GM12878 (cell line): Measurements from ENCODE around the gene SIL1. TPM values are rescaled to one million over a fixed set of nuclear protein-coding genes. Genes with fewer than 3 reads are reported as not detected.

Experiments used
- ATAC-seq: fragments of 200-7000 bp; cut with Tn5 transposase; 3 replicates; pipeline ENCODE4 v1.9.1; 2020; ENCODE audit warnings: mild to moderate bottlenecking, moderate library complexity
- BruUV-seq: library from RNA; stranded (reverse); fragments of 400-500 nt; replicated peaks from 2 replicates; lab custom pipeline; 2021; lab: Mats Ljungman, UMichigan
- CTCF ChIA-PET: fragments of 300-600 bp; sonication (Branson Sonifier 250); formaldehyde crosslinking; extraction: SDS; loops from one replicate; lab custom pipeline; 2021; ENCODE audit warnings: inconsistent platforms; lab: Yijun Ruan, JAX
- POLR2A ChIA-PET: fragments of 350-600 bp; formaldehyde crosslinking; extraction: SDS; loops from one replicate; lab custom pipeline; 2021; ENCODE audit warnings: inconsistent platforms; lab: Charles Lee
- RAD21 ChIA-PET: fragments of 300-600 bp; sonication (Branson Sonifier 250); formaldehyde crosslinking; loops from one replicate; lab custom pipeline; 2023; ENCODE audit warnings: antibody characterized with exemption; ENCODE audit not compliant: unreplicated experiment; lab: Charles Lee
- SMC1A ChIA-PET: fragments of 300-600 bp; sonication (Branson Sonifier 250); formaldehyde crosslinking; loops from one replicate; lab custom pipeline; 2023; ENCODE audit not compliant: unreplicated experiment, uncharacterized antibody; lab: Charles Lee
- DNase-seq: peaks from one replicate; pipeline ENCODE4 v3.0.0-alpha.2; 2011; ENCODE audit warnings: low read depth, low spot score
- FAIRE-seq: peaks from 3 replicates; lab custom pipeline; 2011; peaks lifted over from hg19 to GRCh38; lab: Jason Lieb, UNC
- H2AFZ ChIP-seq: 2 replicates; pipeline ENCODE4 v1.6.0; 2011; ENCODE audit warnings: low read depth, low read length, control low read depth; ENCODE audit not compliant: control insufficient read depth
- H3K27ac ChIP-seq: 2 replicates; pipeline ENCODE4 v1.5.1; 2011; ENCODE audit warnings: control low read depth; ENCODE audit not compliant: control insufficient read depth, insufficient read depth
- H3K27me3 ChIP-seq, 2 experiments: replicated peaks in 1 of 2; 2 replicates each; pipeline versions ENCODE4 v1.6.0 to v1.6.1; 2011; ENCODE audit warnings: low read length in 1 of 2; ENCODE audit not compliant: control insufficient read depth in 2 of 2, insufficient read depth in 2 of 2
- H3K36me3 ChIP-seq, 2 experiments: 2 replicates each; pipeline ENCODE4 v1.5.1; 2011; ENCODE audit warnings: low read length in 1 of 2; ENCODE audit not compliant: control insufficient read depth in 2 of 2, insufficient read depth in 2 of 2
- H3K4me1 ChIP-seq: 2 replicates; pipeline ENCODE4 v1.6.1; 2011; ENCODE audit warnings: mild to moderate bottlenecking, low read length, moderate library complexity, mixed read lengths; ENCODE audit not compliant: control insufficient read depth, insufficient read depth
- H3K4me2 ChIP-seq: 2 replicates; pipeline ENCODE4 v1.6.0; 2011; ENCODE audit warnings: control low read depth; ENCODE audit not compliant: control insufficient read depth, insufficient read depth
- H3K4me3 ChIP-seq: fragments of 200-600 bp; sonication (generic); 2 replicates; pipeline ENCODE4 v1.5.1; 2016
- H3K79me2 ChIP-seq: 2 replicates; pipeline ENCODE4 v1.6.0; 2011; ENCODE audit warnings: low read length; ENCODE audit not compliant: control insufficient read depth, insufficient read depth
- H3K9ac ChIP-seq: 2 replicates; pipeline ENCODE4 v1.8.0; 2011; ENCODE audit warnings: low read length, control low read depth, mixed read lengths; ENCODE audit not compliant: control insufficient read depth, insufficient read depth
- H3K9me3 ChIP-seq: replicated peaks from 3 replicates; pipeline ENCODE4 v1.5.1; 2011; ENCODE audit warnings: mild to moderate bottlenecking, low read length; ENCODE audit not compliant: control insufficient read depth, insufficient read depth
- H4K20me1 ChIP-seq: 2 replicates; pipeline ENCODE4 v1.6.0; 2011; ENCODE audit not compliant: control insufficient read depth, insufficient read depth
- HSF1 ChIP-seq: fragments of 150-350 bp; IDR thresholded peaks from 2 replicates; pipeline ENCODE4 v1.6.1; 2014; ENCODE audit warnings: mild to moderate bottlenecking, low read depth, low read length
- PAX5 ChIP-seq: IDR thresholded peaks from 2 replicates; pipeline ENCODE4 v1.6.1; 2011; ENCODE audit warnings: low read depth, low read length, borderline replicate concordance
- POLR2A ChIP-seq: IDR thresholded peaks from 2 replicates; pipeline ENCODE4 v1.6.1; 2011; ENCODE audit warnings: low read depth, mild to moderate bottlenecking, low read length
- TAF1 ChIP-seq: IDR thresholded peaks from 2 replicates; pipeline ENCODE4 v1.6.1; 2011; ENCODE audit warnings: mild to moderate bottlenecking, low read depth, low read length, borderline replicate concordance
- ZNF24 ChIP-seq: fragments of 450-650 bp; IDR thresholded peaks from 2 replicates; pipeline ENCODE4 v1.6.1; 2017; ENCODE audit warnings: antibody characterized with exemption, mild to moderate bottlenecking
- WGBS: methylation state at CpG from one replicate; pipeline ENCODE4 v1.1.6; 2016; ENCODE audit warnings: low lambda C conversion rate; ENCODE audit not compliant: insufficient replicate concordance, insufficient coverage; ENCODE audit errors: missing lambda C conversion rate; 5-methylcytosine and 5-hydroxymethylcytosine counted together
- in situ Hi-C: fragments of 300-500 bp; cut with MboI; formaldehyde crosslinking; loops from 9 replicates; pipeline ENCODE4 v1.14.3; 2018; ENCODE audit warnings: mixed read lengths
- intact Hi-C: fragments of 100-400 bp; cut with micrococcal nuclease; formaldehyde crosslinking; loops from one replicate; pipeline ENCODE4 v1.14.2; 2022; ENCODE audit not compliant: unreplicated experiment
- polyA plus RNA-seq, 11 experiments: library from polyadenylated mRNA; depleted of rRNA in 4 of 11; unstranded in 6 of 11; stranded (reverse) in 5 of 11; fragments of >200 nt; fragmentation: Nextera tagmentation in 4 of 11; fragmentation: Illumina TruSeq in 1 of 11; extraction: Ambion mirVana in 4 of 11; extraction: Trizol in 1 of 11; gene quantifications; 1 replicate in 1 of 11; 2 replicates in 10 of 11; pipeline versions ENCODE4 v1.2.1 to v1.2.3, GENCODE V29; 2011 to 2016; ENCODE audit warnings: inconsistent platforms in 2 of 11, missing spikeins in 2 of 11, low read depth in 1 of 11
- total RNA-seq, 4 experiments: library from RNA; depleted of rRNA in 3 of 4; stranded (reverse); fragments of >200 nt in 3 of 4; fragmentation: Illumina TruSeq in 1 of 4; extraction: Trizol in 1 of 4; gene quantifications; 2 replicates each; pipeline versions ENCODE4 v1.2.1 to v1.2.3, GENCODE V29; 2013 to 2021
- TF ChIP-seq, protein P1 (sequence below): IDR thresholded peaks from 2 replicates; pipeline ENCODE4 v1.6.1; 2011; ENCODE audit warnings: borderline replicate concordance, low read depth, mild to moderate bottlenecking, moderate library complexity, low read length; ENCODE audit not compliant: insufficient read depth, poor library complexity, severe bottlenecking
- TF ChIP-seq, protein P2 (sequence below): fragments of 450-650 bp; IDR thresholded peaks from 2 replicates; pipeline ENCODE4 v1.6.1; 2017; ENCODE audit warnings: antibody characterized with exemption, mild to moderate bottlenecking, moderate library complexity

The SIL1 gene
- total and polyA plus RNA-seq, 10 of the 15 experiments (the other 5 are each of a cell fraction or from before 2014, with no cell fraction given): 4.1 to 49.8 (median 29.4) TPM

DNA sequence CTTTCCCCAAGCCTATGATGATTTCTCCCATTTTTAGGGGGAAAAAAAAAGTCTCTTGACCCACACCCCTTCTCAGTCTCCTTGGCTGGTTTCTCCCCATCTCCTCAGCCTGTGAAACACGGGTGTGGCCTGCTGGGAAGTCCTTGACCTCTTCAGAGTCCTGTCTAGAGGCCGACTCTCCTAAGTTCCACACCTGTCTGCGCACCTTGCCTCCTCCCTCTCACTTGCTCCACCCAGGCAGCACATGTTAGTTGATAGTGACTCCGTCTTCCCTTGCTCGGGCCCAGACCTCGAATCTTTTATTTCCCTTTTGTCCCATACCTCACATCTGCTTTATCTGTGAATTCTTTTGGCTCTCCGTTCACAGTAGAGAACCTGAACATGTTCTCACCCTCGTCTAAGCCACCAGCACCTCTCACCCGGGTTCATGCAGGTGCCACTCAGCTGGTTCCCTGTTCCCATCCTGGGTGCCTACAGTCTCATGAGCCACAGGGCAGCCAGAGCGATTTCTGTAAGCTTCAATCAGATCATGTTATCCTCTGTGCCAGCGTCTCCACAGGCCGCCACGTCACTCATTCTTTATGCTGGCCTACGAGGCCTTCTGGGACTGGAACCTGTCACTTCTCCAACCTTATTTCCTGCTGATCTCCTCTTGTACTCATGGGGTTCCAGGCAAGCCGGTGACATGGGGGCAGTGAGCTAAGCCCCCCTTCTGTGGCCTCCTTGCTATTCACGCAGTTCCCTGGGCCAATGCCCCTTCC lies 271.3 kb downstream of the SIL1 start (continued):
- TF ChIP-seq, protein P1, sequence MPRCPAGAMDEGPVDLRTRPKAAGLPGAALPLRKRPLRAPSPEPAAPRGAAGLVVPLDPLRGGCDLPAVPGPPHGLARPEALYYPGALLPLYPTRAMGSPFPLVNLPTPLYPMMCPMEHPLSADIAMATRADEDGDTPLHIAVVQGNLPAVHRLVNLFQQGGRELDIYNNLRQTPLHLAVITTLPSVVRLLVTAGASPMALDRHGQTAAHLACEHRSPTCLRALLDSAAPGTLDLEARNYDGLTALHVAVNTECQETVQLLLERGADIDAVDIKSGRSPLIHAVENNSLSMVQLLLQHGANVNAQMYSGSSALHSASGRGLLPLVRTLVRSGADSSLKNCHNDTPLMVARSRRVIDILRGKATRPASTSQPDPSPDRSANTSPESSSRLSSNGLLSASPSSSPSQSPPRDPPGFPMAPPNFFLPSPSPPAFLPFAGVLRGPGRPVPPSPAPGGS: no peak

DNA sequence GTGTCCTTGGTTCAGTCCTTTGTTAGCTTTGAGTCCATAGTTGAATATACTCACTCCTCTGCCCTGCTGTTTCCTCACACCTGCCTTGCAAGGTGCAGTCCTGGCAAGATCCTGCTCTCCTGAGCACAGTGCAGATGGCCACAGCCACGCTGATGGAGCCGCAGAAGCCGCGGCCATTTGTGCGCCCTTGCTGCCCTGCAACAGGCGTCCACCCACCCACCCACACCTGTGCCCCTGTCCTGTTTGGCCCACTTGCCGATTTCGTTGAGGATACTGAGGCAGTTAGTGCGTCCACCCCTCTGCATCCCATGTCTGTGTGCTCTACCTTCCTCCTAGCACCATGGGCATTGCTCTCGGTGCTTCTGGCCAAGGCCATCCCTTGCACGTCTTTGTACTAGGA lies 271.9 kb downstream of the SIL1 start:
- Histone ChIP-seq H3K27me3 (no peaks in the 10 kb centered on the region), H3K4me1 (no peaks in the 10 kb centered on the region), H3K79me2 (no peaks in the 10 kb centered on the region), H3K4me2 (no peak overlapping the region), H3K27ac (no peak overlapping the region), H3K9me3 (no peaks in the 10 kb centered on the region), H3K36me3 (peaks cover 15 to 16% of the 10 kb centered on the region in 2 experiments), H3K9ac (no peak overlapping the region), H2AFZ (no peak overlapping the region), H3K4me3 (no peak overlapping the region), H4K20me1 (no peaks in the 10 kb centered on the region)
- TF ChIP-seq, protein P2, sequence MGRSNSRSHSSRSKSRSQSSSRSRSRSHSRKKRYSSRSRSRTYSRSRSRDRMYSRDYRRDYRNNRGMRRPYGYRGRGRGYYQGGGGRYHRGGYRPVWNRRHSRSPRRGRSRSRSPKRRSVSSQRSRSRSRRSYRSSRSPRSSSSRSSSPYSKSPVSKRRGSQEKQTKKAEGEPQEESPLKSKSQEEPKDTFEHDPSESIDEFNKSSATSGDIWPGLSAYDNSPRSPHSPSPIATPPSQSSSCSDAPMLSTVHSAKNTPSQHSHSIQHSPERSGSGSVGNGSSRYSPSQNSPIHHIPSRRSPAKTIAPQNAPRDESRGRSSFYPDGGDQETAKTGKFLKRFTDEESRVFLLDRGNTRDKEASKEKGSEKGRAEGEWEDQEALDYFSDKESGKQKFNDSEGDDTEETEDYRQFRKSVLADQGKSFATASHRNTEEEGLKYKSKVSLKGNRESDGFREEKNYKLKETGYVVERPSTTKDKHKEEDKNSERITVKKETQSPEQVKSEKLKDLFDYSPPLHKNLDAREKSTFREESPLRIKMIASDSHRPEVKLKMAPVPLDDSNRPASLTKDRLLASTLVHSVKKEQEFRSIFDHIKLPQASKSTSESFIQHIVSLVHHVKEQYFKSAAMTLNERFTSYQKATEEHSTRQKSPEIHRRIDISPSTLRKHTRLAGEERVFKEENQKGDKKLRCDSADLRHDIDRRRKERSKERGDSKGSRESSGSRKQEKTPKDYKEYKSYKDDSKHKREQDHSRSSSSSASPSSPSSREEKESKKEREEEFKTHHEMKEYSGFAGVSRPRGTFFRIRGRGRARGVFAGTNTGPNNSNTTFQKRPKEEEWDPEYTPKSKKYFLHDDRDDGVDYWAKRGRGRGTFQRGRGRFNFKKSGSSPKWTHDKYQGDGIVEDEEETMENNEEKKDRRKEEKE: no peak
- peak; percentile 38; the same call in 1 of the 2 replicates for TF ChIP-seq POLR2A
- no peak for TF ChIP-seq PAX5
- TF ChIP-seq HSF1: no peak
- TF ChIP-seq TAF1: no peak
- TF ChIP-seq ZNF24: no peak
- ChIA-PET CTCF (no interaction called here), SMC1A (no interaction called here), RAD21 (no interaction called here), POLR2A (no interaction called here)
- WGBS: 95% methylated on average over 10 of the region's 11 CpGs
- no peak for FAIRE-seq
- no peak for DNase-seq
- no peak for ATAC-seq
- no TSS peak for BruUV-seq
- in situ Hi-C loops (no loop called here), intact Hi-C loops (no loop called here)
